ENCODE results near the gene LCN1. TPM values are rescaled to one million over a fixed set of nuclear protein-coding genes. Genes with fewer than 3 reads are reported as not detected.

LCN1 gene
- total and polyA plus RNA-seq, 4 donors = not detected

GRCh38 chr9:135565141-135565628 lies 43.9 kb downstream of the LCN1 start:
- H3K27me3 ChIP-seq (ENCODE audit: control insufficient read depth in 4 of 4, insufficient read depth in 4 of 4, low read length in 3 of 4) = peaks cover 0 to 3% (median 0%) of the 10 kb centered on the region in 4 donors
- WGBS = 71% methylated on average over 9 of the region's 9 CpGs
- no peak overlapping the region for H3K4me3 ChIP-seq (ENCODE audit: low read depth in 1 of 3, low read length in 3 of 3)
- no peak for TF ChIP-seq HNF4G (IDR thresholded peaks at IDR 0.05)
- TF ChIP-seq FOXA1 (IDR thresholded peaks at IDR 0.05) = no peak
- no peak for TF ChIP-seq SP1 (IDR thresholded peaks at IDR 0.05)
- TF ChIP-seq GABPA (IDR thresholded peaks at IDR 0.05 in 1 of 2, conservative IDR thresholded peaks at IDR 0.05 in 1 of 2) = no peak
- TF ChIP-seq YY1 (IDR thresholded peaks at IDR 0.05) = no peak
- no peak for TF ChIP-seq RXRA (IDR thresholded peaks at IDR 0.05)
- no peak for TF ChIP-seq EGR1 (IDR thresholded peaks at IDR 0.05; ENCODE audit: low read depth in 2 of 2)
- TF ChIP-seq FOXA2 (IDR thresholded peaks at IDR 0.05) = no peak
- no peak for TF ChIP-seq ATF3 (IDR thresholded peaks at IDR 0.05)
- TF ChIP-seq CTCF (IDR thresholded peaks at IDR 0.05; ENCODE audit: low read depth, low read length, missing input control) = no peak
- no peak overlapping the region for H3K27ac ChIP-seq (ENCODE audit: low read depth in 1 of 2, low read length in 2 of 2)
- no peak for DNase-seq (ENCODE audit: low spot score)
- no peak overlapping the region for H3K9ac ChIP-seq (ENCODE audit: low read depth in 1 of 2, low read length in 2 of 2)
- H3K4me1 ChIP-seq (ENCODE audit: control insufficient read depth in 4 of 4, insufficient read depth in 4 of 4, low read length in 3 of 4) = no peaks in the 10 kb centered on the region
- peaks cover 0 to 3% (median 0%) of the 10 kb centered on the region in 4 donors for H3K9me3 ChIP-seq (ENCODE audit: control insufficient read depth in 4 of 4, low read length in 3 of 4)
- no peaks in the 10 kb centered on the region for H3K36me3 ChIP-seq (ENCODE audit: control insufficient read depth in 4 of 4, insufficient read depth in 3 of 4, low read depth in 1 of 4, low read length in 3 of 4)

GRCh38 chr9:135565636-135566035 lies 44.4 kb downstream of the LCN1 start:
- H3K27me3 ChIP-seq (ENCODE audit: control insufficient read depth in 4 of 4, insufficient read depth in 4 of 4, low read length in 3 of 4) = peaks cover 0 to 3% (median 0%) of the 10 kb centered on the region in 4 donors

GRCh38 chr9:135566552-135566951 lies 45.3 kb downstream of the LCN1 start:
- no peak for DNase-seq (ENCODE audit: low spot score)
- WGBS = 61% methylated on average over 10 of the region's 10 CpGs
- TF ChIP-seq RAD21 (IDR thresholded peaks at IDR 0.05) (no peak), TAF1 (conservative IDR thresholded peaks at IDR 0.05) (no peak), REST (IDR thresholded peaks at IDR 0.05) (no peak), SP1 (IDR thresholded peaks at IDR 0.05) (no peak), MAX (IDR thresholded peaks at IDR 0.05) (no peak), NR2F2 (IDR thresholded peaks at IDR 0.05) (no peak), FOXA2 (IDR thresholded peaks at IDR 0.05) (no peak), JUND (IDR thresholded peaks at IDR 0.05) (no peak), ZBTB33 (IDR thresholded peaks at IDR 0.05) (no peak)
- peaks cover 0 to 3% (median 0%) of the 10 kb centered on the region in 4 donors for H3K9me3 ChIP-seq (ENCODE audit: control insufficient read depth in 4 of 4, low read length in 3 of 4)
- H3K27me3 ChIP-seq (ENCODE audit: control insufficient read depth in 4 of 4, insufficient read depth in 4 of 4, low read length in 3 of 4) = peaks cover 0 to 3% (median 0%) of the 10 kb centered on the region in 4 donors
- no peaks in the 10 kb centered on the region for H3K4me1 ChIP-seq (ENCODE audit: control insufficient read depth in 4 of 4, insufficient read depth in 4 of 4, low read length in 3 of 4)
- no peak overlapping the region for H3K4me3 ChIP-seq (ENCODE audit: low read depth in 1 of 3, low read length in 3 of 3)
- H3K36me3 ChIP-seq (ENCODE audit: control insufficient read depth in 4 of 4, insufficient read depth in 3 of 4, low read depth in 1 of 4, low read length in 3 of 4) = no peaks in the 10 kb centered on the region
- no peak overlapping the region for H3K9ac ChIP-seq (ENCODE audit: low read depth in 1 of 2, low read length in 2 of 2)
- H3K27ac ChIP-seq (ENCODE audit: low read depth in 1 of 2, low read length in 2 of 2) = no peak overlapping the region

More at GRCh38 chr9:135565636-135566035, 44.4 kb downstream of the LCN1 start:
- Histone ChIP-seq H3K36me3 (ENCODE audit: control insufficient read depth in 4 of 4, insufficient read depth in 3 of 4, low read depth in 1 of 4, low read length in 3 of 4) (no peaks in the 10 kb centered on the region), H3K27ac (ENCODE audit: low read depth in 1 of 2, low read length in 2 of 2) (no peak overlapping the region), H3K9me3 (ENCODE audit: control insufficient read depth in 4 of 4, low read length in 3 of 4) (peaks cover 0 to 3% (median 0%) of the 10 kb centered on the region in 4 donors), H3K9ac (ENCODE audit: low read depth in 1 of 2, low read length in 2 of 2) (no peak overlapping the region), H3K4me3 (ENCODE audit: low read depth in 1 of 3, low read length in 3 of 3) (no peak overlapping the region), H3K4me1 (ENCODE audit: control insufficient read depth in 4 of 4, insufficient read depth in 4 of 4, low read length in 3 of 4) (no peaks in the 10 kb centered on the region)
- no peak for TF ChIP-seq MAX (IDR thresholded peaks at IDR 0.05)
- WGBS = 56% methylated on average over 8 of the region's 8 CpGs
- DNase-seq (ENCODE audit: low spot score) = no peak
